HUES64 (cell line): ENCODE results near the gene PRMT3.
"Not testable (repeated sequence)": the region's sequence is repeated elsewhere in the genome, so short reads cannot be mapped to it uniquely, and the experiment has no call there.

Experiments
- H3K27ac ChIP-seq: 2 replicates; pipeline ENCODE4 v1.7.0; 2013; ENCODE audit warnings: low read depth, low read length, inconsistent platforms
- H3K27me3 ChIP-seq: 2 replicates; pipeline ENCODE4 v1.6.1; 2013; ENCODE audit warnings: mild to moderate bottlenecking, low read length; ENCODE audit not compliant: insufficient read depth
- H3K36me3 ChIP-seq: 2 replicates; pipeline ENCODE4 v1.6.1; 2013; ENCODE audit warnings: mild to moderate bottlenecking, low read length; ENCODE audit not compliant: insufficient read depth
- H3K4me1 ChIP-seq: 2 replicates; pipeline ENCODE4 v1.6.1; 2013; ENCODE audit warnings: mild to moderate bottlenecking, low read length, moderate library complexity; ENCODE audit not compliant: insufficient read depth
- H3K4me3 ChIP-seq: 2 replicates; pipeline ENCODE4 v1.5.1; 2013; ENCODE audit warnings: mild to moderate bottlenecking, low read length, moderate library complexity
- H3K9ac ChIP-seq: 2 replicates; pipeline ENCODE4 v1.6.1; 2013; ENCODE audit warnings: mild to moderate bottlenecking, low read depth, low read length
- H3K9me3 ChIP-seq: 2 replicates; pipeline ENCODE4 v1.6.1; 2013; ENCODE audit warnings: low read depth, low read length; ENCODE audit not compliant: insufficient read depth
- WGBS: fragments of 150-250, 120-280 bp; methylation state at CpG from one replicate; pipeline ENCODE4 v1.1.7; 2013; ENCODE audit warnings: missing lambda C conversion rate; 5-methylcytosine and 5-hydroxymethylcytosine counted together

PRMT3 gene

GRCh38 chr11:20376162-20376730 lies 11.3 kb upstream of the PRMT3 start:
- 86% methylated on average over 2 of the region's 3 CpGs for WGBS
- no peaks in the 10 kb centered on the region for H3K9me3 ChIP-seq

GRCh38 chr11:20385996-20386395 lies 1.5 kb upstream of the PRMT3 start:
- not testable (repeated sequence) for H3K27ac ChIP-seq, H3K36me3 ChIP-seq, H3K4me3 ChIP-seq, H3K4me1 ChIP-seq, H3K9ac ChIP-seq, H3K27me3 ChIP-seq, H3K9me3 ChIP-seq
- 83% methylated on average over 15 of the region's 15 CpGs for WGBS

More at GRCh38 chr11:20376162-20376730, 11.3 kb upstream of the PRMT3 start:
- Histone ChIP-seq H3K4me1 (no peaks in the 10 kb centered on the region), H3K9ac (no peak overlapping the region), H3K27me3 (no peaks in the 10 kb centered on the region), H3K27ac (no peak overlapping the region), H3K36me3 (peaks cover 8% of the 10 kb centered on the region; the same call in 1 of the 2 replicates), H3K4me3 (no peak overlapping the region)

GRCh38 chr11:20388096-20389055 lies 860 bp downstream of the PRMT3 start:
- Histone ChIP-seq H3K4me1 (peaks cover 10% of the 10 kb centered on the region; the same call in 1 of the 2 replicates), H3K4me3 (peak overlapping the region; percentile 95), H3K9me3 (no peaks in the 10 kb centered on the region), H3K27me3 (no peaks in the 10 kb centered on the region), H3K27ac (peak overlapping the region; percentile 90), H3K9ac (peak overlapping the region; percentile 92), H3K36me3 (peaks cover 26% of the 10 kb centered on the region)
- WGBS, result 12% methylated on average over 24 of the region's 25 CpGs

GRCh38 chr11:20397281-20397680 lies 9.8 kb downstream of the PRMT3 start:
- peaks cover 80% of the 10 kb centered on the region for H3K36me3 ChIP-seq
- no peak overlapping the region for H3K27ac ChIP-seq
- H3K9ac ChIP-seq, result no peak overlapping the region
- H3K4me1 ChIP-seq, result no peaks in the 10 kb centered on the region
- WGBS, result 91% methylated on average over 3 of the region's 3 CpGs
- H3K4me3 ChIP-seq, result no peak overlapping the region
- H3K27me3 ChIP-seq, result no peaks in the 10 kb centered on the region
- no peaks in the 10 kb centered on the region for H3K9me3 ChIP-seq

GRCh38 chr11:20399498-20399897 lies 12.0 kb downstream of the PRMT3 start:
- no peak overlapping the region for H3K9ac ChIP-seq
- no peaks in the 10 kb centered on the region for H3K4me1 ChIP-seq
- WGBS, result 91% methylated on average over 2 of the region's 2 CpGs
- no peak overlapping the region for H3K27ac ChIP-seq
- no peaks in the 10 kb centered on the region for H3K27me3 ChIP-seq
- peaks cover 75% of the 10 kb centered on the region for H3K36me3 ChIP-seq
- H3K9me3 ChIP-seq, result no peaks in the 10 kb centered on the region
- no peak overlapping the region for H3K4me3 ChIP-seq

GRCh38 chr11:20403059-20403458 lies 15.5 kb downstream of the PRMT3 start:
- H3K36me3 ChIP-seq, result peaks cover 79% of the 10 kb centered on the region
- WGBS, result 100% methylated on average over 1 of the region's 1 CpG

GRCh38 chr11:20406484-20406883 lies 19.0 kb downstream of the PRMT3 start:
- no peak overlapping the region for H3K4me3 ChIP-seq
- no peaks in the 10 kb centered on the region for H3K27me3 ChIP-seq
- no peaks in the 10 kb centered on the region for H3K9me3 ChIP-seq
- H3K9ac ChIP-seq, result no peak overlapping the region
- H3K36me3 ChIP-seq, result peaks cover 82% of the 10 kb centered on the region
- H3K27ac ChIP-seq, result no peak overlapping the region
- no peaks in the 10 kb centered on the region for H3K4me1 ChIP-seq

More at GRCh38 chr11:20403059-20403458, 15.5 kb downstream of the PRMT3 start:
- H3K4me3 ChIP-seq, result no peak overlapping the region
- H3K9ac ChIP-seq, result no peak overlapping the region
- no peaks in the 10 kb centered on the region for H3K9me3 ChIP-seq
- H3K4me1 ChIP-seq, result no peaks in the 10 kb centered on the region
- H3K27ac ChIP-seq, result no peak overlapping the region
- H3K27me3 ChIP-seq, result no peaks in the 10 kb centered on the region

GRCh38 chr11:20407344-20407743 lies 19.8 kb downstream of the PRMT3 start:
- Histone ChIP-seq H3K9me3 (no peaks in the 10 kb centered on the region), H3K4me1 (no peaks in the 10 kb centered on the region), H3K36me3 (peaks cover 82% of the 10 kb centered on the region), H3K9ac (no peak overlapping the region), H3K4me3 (no peak overlapping the region), H3K27ac (no peak overlapping the region), H3K27me3 (no peaks in the 10 kb centered on the region)
- WGBS, result 100% methylated on average over 2 of the region's 3 CpGs

GRCh38 chr11:20415432-20415831 lies 27.9 kb downstream of the PRMT3 start:
- peaks cover 40% of the 10 kb centered on the region for H3K36me3 ChIP-seq
- no peak overlapping the region for H3K4me3 ChIP-seq
- H3K27ac ChIP-seq, result no peak overlapping the region

GRCh38 chr11:20417771-20418170 lies 30.3 kb downstream of the PRMT3 start:
- Histone ChIP-seq H3K9ac (no peak overlapping the region), H3K27ac (no peak overlapping the region), H3K27me3 (no peaks in the 10 kb centered on the region), H3K4me3 (no peak overlapping the region), H3K9me3 (no peaks in the 10 kb centered on the region), H3K4me1 (no peaks in the 10 kb centered on the region), H3K36me3 (peaks cover 35% of the 10 kb centered on the region)
- WGBS, result 95% methylated on average over 2 of the region's 2 CpGs

More at GRCh38 chr11:20415432-20415831, 27.9 kb downstream of the PRMT3 start:
- Histone ChIP-seq H3K4me1 (no peaks in the 10 kb centered on the region), H3K9me3 (no peaks in the 10 kb centered on the region), H3K9ac (no peak overlapping the region), H3K27me3 (no peaks in the 10 kb centered on the region)

GRCh38 chr11:20421946-20422345 lies 34.4 kb downstream of the PRMT3 start:
- WGBS, result 77% methylated on average over 2 of the region's 2 CpGs
- H3K9me3 ChIP-seq, result no peaks in the 10 kb centered on the region
- no peaks in the 10 kb centered on the region for H3K27me3 ChIP-seq
- H3K27ac ChIP-seq, result no peak overlapping the region
- no peak overlapping the region for H3K4me3 ChIP-seq
- no peak overlapping the region for H3K9ac ChIP-seq
- no peaks in the 10 kb centered on the region for H3K4me1 ChIP-seq
- H3K36me3 ChIP-seq, result peaks cover 29% of the 10 kb centered on the region
